ENCODE data around the gene CWC15. TPM values are rescaled to one million over a fixed set of nuclear protein-coding genes. Genes with fewer than 3 reads are reported as not detected.

Gene CWC15
- total RNA-seq, 1 donor from 2014 or later = 71.6 TPM

DNA sequence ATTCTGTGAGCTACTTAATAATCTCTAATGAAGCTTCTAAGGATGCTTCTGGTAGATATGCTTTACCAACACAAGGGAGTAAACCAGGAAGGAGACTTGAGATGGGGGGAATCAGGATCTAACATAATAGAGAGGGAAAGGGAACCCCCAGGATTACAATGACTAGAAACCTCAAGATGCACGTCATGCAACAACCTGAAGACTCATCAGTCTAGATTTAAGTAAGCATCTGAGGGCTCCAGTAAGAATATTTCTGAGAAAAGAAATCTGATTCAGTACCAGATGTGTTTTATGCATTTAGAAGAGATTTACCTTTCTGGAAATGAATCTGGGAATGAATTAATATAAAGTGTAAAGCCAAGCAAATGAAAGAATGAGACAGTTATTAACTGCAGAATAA lies 15.4 kb upstream of the CWC15 start:
- Histone ChIP-seq H3K4me1 (no peaks in the 10 kb centered on the region), H3K36me3 (no peaks in the 10 kb centered on the region), H3K9me3 (replicated peaks) (no peaks in the 10 kb centered on the region), H3K27ac (replicated peaks) (no peak overlapping the region), H3K4me3 (no peak overlapping the region), H3K27me3 (ENCODE audit: low read depth) (no peaks in the 10 kb centered on the region)
- TF ChIP-seq, protein P1, sequence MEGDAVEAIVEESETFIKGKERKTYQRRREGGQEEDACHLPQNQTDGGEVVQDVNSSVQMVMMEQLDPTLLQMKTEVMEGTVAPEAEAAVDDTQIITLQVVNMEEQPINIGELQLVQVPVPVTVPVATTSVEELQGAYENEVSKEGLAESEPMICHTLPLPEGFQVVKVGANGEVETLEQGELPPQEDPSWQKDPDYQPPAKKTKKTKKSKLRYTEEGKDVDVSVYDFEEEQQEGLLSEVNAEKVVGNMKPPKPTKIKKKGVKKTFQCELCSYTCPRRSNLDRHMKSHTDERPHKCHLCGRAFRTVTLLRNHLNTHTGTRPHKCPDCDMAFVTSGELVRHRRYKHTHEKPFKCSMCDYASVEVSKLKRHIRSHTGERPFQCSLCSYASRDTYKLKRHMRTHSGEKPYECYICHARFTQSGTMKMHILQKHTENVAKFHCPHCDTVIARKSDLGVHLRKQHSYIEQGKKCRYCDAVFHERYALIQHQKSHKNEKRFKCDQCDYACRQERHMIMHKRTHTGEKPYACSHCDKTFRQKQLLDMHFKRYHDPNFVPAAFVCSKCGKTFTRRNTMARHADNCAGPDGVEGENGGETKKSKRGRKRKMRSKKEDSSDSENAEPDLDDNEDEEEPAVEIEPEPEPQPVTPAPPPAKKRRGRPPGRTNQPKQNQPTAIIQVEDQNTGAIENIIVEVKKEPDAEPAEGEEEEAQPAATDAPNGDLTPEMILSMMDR (IDR thresholded peaks at IDR 0.05; ENCODE audit: borderline replicate concordance) = no peak
- DNase-seq = no peak
- intact Hi-C loops (cut with micrococcal nuclease) = no loop called here

DNA sequence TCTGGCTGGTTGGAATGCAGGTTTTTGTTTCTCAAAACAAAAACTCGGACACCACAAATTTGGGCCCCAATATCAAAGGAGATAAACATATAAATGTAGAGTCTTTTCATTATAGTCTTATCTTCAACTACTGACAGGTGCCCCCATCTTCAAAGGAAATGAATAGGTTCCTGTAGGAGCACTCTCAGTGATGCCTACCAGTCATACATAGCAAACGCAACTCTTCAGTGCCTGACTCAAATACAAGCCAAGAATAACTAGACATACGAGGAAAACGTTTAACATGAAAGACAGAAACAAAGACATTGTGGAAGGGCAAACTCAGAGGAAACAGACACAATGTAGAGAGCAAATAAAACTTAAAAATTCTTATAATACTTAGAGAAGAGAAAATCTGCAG lies 14.0 kb upstream of the CWC15 start:
- no peaks in the 10 kb centered on the region for H3K9me3 ChIP-seq (replicated peaks)
- TF ChIP-seq, protein P1 (IDR thresholded peaks at IDR 0.05; ENCODE audit: borderline replicate concordance) = no peak

DNA sequence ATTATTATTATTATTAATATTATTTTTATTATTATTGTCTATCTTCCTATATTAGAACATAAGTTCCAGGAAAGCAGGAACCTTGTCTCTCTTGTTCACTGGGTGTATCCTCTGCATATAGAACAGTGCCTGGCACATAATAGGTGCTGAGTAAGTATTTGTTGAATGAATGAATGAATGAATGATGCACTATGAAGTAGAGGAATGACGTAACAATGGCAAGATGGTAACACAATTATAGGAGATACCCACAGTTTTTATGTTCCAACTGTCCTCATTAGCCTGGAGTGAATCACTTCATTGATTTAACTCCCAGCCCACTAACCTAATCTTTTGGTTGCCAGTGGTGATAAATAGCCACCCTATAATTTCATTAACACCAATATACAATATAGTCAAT lies 2.2 kb upstream of the CWC15 start:
- H3K27me3 ChIP-seq (ENCODE audit: low read depth) = no peaks in the 10 kb centered on the region
- intact Hi-C loops (cut with micrococcal nuclease) = no loop called here
- no peaks in the 10 kb centered on the region for H3K9me3 ChIP-seq (replicated peaks)
- TF ChIP-seq, protein P1 (IDR thresholded peaks at IDR 0.05; ENCODE audit: borderline replicate concordance) = no peak
- H3K27ac ChIP-seq (replicated peaks) = no peak overlapping the region
- no peak for DNase-seq
- H3K4me1 ChIP-seq = peaks cover 22% of the 10 kb centered on the region
- H3K36me3 ChIP-seq = peaks cover 15% of the 10 kb centered on the region
- no peak overlapping the region for H3K4me3 ChIP-seq

More for the DNA sequence above, 14.0 kb upstream of the CWC15 start:
- Histone ChIP-seq H3K27me3 (ENCODE audit: low read depth) (no peaks in the 10 kb centered on the region), H3K27ac (replicated peaks) (no peak overlapping the region), H3K4me3 (no peak overlapping the region), H3K4me1 (no peaks in the 10 kb centered on the region), H3K36me3 (no peaks in the 10 kb centered on the region)
- DNase-seq = no peak
- intact Hi-C loops (cut with micrococcal nuclease) = no loop called here

DNA sequence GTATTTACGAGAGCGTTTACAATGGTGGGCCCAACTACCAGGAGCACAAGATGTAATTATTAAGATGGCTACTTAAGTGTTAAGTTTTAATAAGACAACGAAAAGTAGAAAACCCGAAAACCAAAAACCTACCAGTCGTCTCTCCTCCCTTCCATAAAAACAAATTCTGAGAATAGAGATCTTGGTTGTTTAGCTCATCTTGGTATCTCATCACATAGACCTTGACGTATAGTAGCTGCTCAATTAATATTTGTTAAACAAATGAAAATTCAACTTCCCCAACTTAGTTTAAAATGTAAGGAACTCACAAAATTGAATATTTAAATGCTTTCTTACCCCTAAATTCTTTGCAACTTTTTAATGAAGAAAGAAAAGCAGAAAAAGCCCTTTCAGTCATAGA lies 822 bp upstream of the CWC15 start:
- no peak for DNase-seq
- H3K36me3 ChIP-seq = peaks cover 30% of the 10 kb centered on the region
- TF ChIP-seq, protein P1 (IDR thresholded peaks at IDR 0.05; ENCODE audit: borderline replicate concordance) = no peak
- H3K9me3 ChIP-seq (replicated peaks) = no peaks in the 10 kb centered on the region
- H3K27me3 ChIP-seq (ENCODE audit: low read depth) = no peaks in the 10 kb centered on the region
- peak overlapping the region; percentile 84 for H3K4me3 ChIP-seq
- intact Hi-C loops (cut with micrococcal nuclease) = no loop called here
- peak overlapping the region; percentile 78 for H3K27ac ChIP-seq (replicated peaks)
- H3K4me1 ChIP-seq = peaks cover 22% of the 10 kb centered on the region

DNA sequence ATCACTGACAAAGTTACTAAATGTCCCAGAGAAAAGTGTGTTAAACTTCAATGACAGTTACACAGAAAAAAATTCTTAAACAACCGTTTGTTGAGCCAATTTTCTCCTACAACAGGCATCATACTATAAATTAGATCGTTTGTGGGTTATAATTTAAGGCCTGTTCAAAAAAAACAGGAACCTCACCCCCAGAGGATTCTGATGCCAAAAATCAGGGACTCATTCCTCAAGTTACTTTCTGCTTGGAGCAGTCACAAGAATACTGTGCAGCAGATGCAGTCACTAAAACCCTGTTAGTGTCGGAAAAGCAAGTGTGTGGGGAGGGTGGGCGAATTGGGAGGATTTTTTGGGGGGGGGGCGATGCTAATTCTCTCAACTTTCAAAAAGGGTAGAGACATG lies 657 bp downstream of the CWC15 start:
- peak overlapping the region; percentile 78 for H3K27ac ChIP-seq (replicated peaks)
- peaks cover 44% of the 10 kb centered on the region for H3K36me3 ChIP-seq
- H3K4me1 ChIP-seq = peaks cover 25% of the 10 kb centered on the region
- TF ChIP-seq, protein P1 (IDR thresholded peaks at IDR 0.05; ENCODE audit: borderline replicate concordance) = no peak
- peak overlapping the region; percentile 84 for H3K4me3 ChIP-seq
- no peaks in the 10 kb centered on the region for H3K9me3 ChIP-seq (replicated peaks)
- H3K27me3 ChIP-seq (ENCODE audit: low read depth) = no peaks in the 10 kb centered on the region
- DNase-seq = no peak
- intact Hi-C loops (cut with micrococcal nuclease) = no loop called here
